ENCODE measurements around the gene PWWP2B.

PWWP2B gene

GRCh38 chr10:132392811-132393694 is 3.9 kb upstream of the PWWP2B start:
- peaks cover 37% of the 10 kb centered on the region for H3K4me1 Mint-ChIP-seq
- H3K27ac Mint-ChIP-seq = peak overlapping the region; percentile 74

DNA sequence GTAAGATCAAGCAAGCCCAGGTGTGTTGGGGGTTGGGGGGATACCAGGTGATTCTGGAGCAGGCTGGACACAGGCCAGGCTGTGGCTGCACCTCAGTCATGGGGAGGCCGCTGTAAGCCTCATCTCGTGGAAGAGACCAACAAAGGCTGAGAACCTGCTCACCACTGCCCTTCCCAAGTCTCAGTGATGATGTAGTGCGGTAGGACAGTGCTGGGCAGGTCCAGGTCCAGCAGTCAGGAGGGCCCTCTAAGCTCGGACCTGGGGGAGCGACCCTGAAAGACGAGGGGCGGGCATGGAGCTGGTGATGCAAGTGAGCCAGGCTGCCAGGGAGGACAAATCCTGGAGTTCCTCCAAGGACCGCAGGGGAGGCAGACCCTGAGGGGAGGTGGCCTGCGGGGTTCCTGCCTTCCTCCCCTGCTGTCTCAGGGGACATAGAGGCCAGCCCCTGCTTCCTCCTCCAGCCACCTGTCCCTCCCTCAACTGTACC is 3.3 kb upstream of the PWWP2B start:
- no peak for ATAC-seq
- H3K4me1 Mint-ChIP-seq = peaks cover 44% of the 10 kb centered on the region
- no peak overlapping the region for H3K4me3 Mint-ChIP-seq
- peak overlapping the region; percentile 74 for H3K27ac Mint-ChIP-seq
- H3K9me3 Mint-ChIP-seq = peaks cover 8% of the 10 kb centered on the region
- H3K36me3 Mint-ChIP-seq = no peaks in the 10 kb centered on the region
- no peaks in the 10 kb centered on the region for H3K27me3 Mint-ChIP-seq

More at GRCh38 chr10:132392811-132393694, 3.9 kb upstream of the PWWP2B start:
- no peaks in the 10 kb centered on the region for H3K36me3 Mint-ChIP-seq
- peaks cover 8% of the 10 kb centered on the region for H3K9me3 Mint-ChIP-seq
- H3K4me3 Mint-ChIP-seq = no peak overlapping the region
- no peak for ATAC-seq
- H3K27me3 Mint-ChIP-seq = no peaks in the 10 kb centered on the region

- Mint-ChIP-seq H3K4me3 (peak overlapping the region; percentile 30), H3K36me3 (no peaks in the 10 kb centered on the region), H3K9me3 (peaks cover 8% of the 10 kb centered on the region), H3K27ac (peak overlapping the region; percentile 74), H3K27me3 (no peaks in the 10 kb centered on the region), H3K4me1 (peaks cover 48% of the 10 kb centered on the region)
- no peak for ATAC-seq
Observed at GRCh38 chr10:132394201-132394811, 2.7 kb upstream of the PWWP2B start.

DNA sequence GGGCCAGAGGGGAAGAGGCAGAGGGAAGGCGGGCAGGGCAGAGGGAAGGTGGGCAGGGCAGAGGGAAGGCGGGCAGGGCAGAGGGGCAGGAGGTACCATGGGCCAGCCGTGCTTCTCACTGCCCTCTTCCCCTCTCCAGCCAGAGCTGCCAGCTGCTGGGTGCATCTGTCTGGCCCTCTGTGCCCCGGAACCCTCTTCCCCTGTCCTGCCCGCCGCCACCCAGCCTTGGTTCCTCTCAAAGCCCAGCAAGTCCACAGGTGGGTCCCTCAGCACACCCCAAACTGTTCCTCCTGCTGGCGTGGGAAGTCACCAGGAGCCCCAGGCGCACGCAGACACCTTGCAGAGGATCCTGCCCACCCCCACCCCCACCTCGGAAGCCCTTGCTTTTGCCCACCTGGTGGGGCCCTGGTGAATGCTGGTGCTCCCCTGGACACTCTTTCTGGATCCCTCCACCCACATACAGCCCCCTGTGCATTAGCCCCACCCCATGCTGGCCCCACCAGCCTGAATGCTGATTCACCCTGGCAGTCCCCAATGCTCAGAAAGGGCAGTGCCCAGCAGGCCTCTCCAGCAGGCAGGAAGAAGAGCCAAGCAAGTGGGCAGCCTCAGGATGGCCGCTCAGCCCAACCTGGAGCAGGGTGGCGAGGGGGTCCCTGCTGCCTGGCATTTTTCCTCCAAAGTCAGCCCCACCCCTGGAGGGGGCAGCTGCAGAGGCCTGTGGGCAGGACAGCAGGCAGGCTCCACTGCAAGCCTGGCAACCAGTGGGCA is 1.9 kb upstream of the PWWP2B start:
- Mint-ChIP-seq H3K4me1 (peaks cover 52% of the 10 kb centered on the region), H3K4me3 (peak overlapping the region; percentile 59), H3K27ac (peak overlapping the region; percentile 74), H3K9me3 (peaks cover 8% of the 10 kb centered on the region), H3K36me3 (no peaks in the 10 kb centered on the region), H3K27me3 (no peaks in the 10 kb centered on the region)
- ATAC-seq = no peak

DNA sequence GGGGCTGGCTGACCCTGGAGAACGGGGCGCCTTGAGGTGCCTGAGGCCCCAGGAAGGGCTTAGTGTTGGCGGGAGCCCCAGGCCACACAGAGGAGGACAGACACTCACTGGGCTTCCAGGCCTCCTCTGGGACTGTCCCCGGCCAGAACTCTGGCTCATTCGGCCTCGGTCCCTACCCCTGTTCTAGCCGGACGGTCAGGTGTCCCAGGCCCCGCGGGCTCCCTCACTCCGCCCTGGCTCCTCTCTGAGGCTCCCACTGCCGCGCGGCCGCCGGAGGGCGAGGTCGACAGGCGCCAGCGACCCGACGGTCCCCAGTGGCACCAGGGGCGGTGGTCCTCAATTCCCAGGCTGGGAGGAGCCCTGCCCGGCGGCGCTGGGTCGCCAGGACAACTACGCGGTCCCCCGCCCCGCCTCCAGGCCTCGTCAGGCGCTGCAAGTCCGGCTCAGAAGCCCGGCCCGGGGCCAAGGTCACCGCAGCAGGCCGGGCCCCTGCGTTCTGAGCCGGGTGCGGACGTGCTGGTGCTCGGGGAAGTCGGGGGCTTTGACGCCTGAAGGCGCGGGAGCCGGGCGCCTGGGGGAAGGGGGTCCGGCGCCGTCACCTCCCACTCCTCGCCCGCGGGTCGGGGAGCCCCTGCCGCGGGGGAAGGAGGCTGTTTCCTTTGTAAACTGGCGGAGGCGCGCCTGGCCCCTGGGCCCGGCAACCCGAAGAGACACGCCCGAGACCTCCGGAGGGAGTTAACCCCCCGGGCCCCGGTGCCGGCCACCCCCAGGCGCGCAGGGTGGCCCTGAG is 1.1 kb upstream of the PWWP2B start:
- H3K4me1 Mint-ChIP-seq = peaks cover 60% of the 10 kb centered on the region
- peaks cover 8% of the 10 kb centered on the region for H3K9me3 Mint-ChIP-seq
- H3K27ac Mint-ChIP-seq = peak overlapping the region; percentile 74
- H3K36me3 Mint-ChIP-seq = no peaks in the 10 kb centered on the region
- H3K4me3 Mint-ChIP-seq = peak overlapping the region; percentile 59
- peak; percentile 11 for ATAC-seq
- no peaks in the 10 kb centered on the region for H3K27me3 Mint-ChIP-seq

DNA sequence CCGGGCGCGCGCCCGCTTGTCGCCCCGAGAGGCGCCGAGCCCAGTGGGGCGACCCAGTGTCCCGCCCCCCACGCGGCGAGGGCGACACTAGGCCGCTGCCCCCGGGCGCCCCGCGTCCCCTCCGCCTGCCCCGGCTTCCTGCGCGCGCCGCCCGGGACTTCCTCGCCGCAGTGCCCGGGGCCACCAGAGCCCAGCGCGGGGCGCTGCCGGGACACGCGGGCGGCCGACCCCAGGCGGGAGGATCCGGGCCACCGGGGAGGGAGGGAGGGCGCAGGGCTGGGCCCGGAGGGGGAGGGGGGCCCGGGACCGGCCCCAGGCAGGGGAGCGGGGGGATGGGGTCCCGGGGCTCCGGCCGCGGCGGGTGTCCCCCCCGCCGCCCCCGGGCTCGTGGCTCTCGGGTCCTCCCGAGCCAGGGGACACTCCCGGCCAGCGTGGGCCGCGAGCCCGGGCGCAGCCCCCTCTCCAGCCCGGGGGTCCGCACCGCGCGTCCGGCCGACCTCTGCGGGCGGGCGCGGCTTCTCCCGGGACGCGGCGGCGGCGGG is 435 bp upstream of the PWWP2B start:
- Mint-ChIP-seq H3K4me3 (no peak overlapping the region), H3K4me1 (peaks cover 67% of the 10 kb centered on the region)
- ATAC-seq = peak; percentile 75

GRCh38 chr10:132397671-132398565 is 918 bp downstream of the PWWP2B start:
- peak; percentile 32 for ATAC-seq
- Mint-ChIP-seq H3K27me3 (no peaks in the 10 kb centered on the region), H3K9me3 (no peaks in the 10 kb centered on the region), H3K27ac (peak overlapping the region; percentile 83), H3K36me3 (no peaks in the 10 kb centered on the region), H3K4me3 (peak overlapping the region; percentile 91), H3K4me1 (peaks cover 77% of the 10 kb centered on the region)

More for the DNA sequence above, 435 bp upstream of the PWWP2B start:
- no peaks in the 10 kb centered on the region for H3K36me3 Mint-ChIP-seq
- no peak overlapping the region for H3K27ac Mint-ChIP-seq
- no peaks in the 10 kb centered on the region for H3K27me3 Mint-ChIP-seq
- peaks cover 8% of the 10 kb centered on the region for H3K9me3 Mint-ChIP-seq

DNA sequence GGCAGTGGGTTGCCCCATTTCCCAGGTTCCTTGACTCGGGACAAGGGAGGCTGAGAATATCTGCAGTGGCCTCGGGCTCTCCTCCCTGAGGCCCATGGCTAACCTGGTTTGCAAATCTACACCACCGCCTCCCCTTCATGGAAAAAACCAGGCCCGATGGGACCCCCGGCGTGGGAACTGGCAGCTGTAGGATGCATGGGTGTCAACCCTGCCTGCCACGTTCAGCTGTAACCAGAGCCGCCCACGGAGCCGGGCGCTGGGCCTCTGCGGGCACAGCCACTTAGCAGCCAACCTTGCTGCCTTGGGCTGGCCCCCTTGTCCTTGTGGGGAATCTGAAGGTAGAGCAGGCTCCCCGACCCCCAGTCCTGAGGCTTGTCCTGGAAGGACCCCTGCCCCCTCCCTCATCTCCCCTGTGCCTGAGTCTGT is 1.6 kb downstream of the PWWP2B start:
- Mint-ChIP-seq H3K36me3 (no peaks in the 10 kb centered on the region), H3K9me3 (no peaks in the 10 kb centered on the region), H3K27me3 (no peaks in the 10 kb centered on the region), H3K27ac (peak overlapping the region; percentile 83), H3K4me1 (peaks cover 78% of the 10 kb centered on the region), H3K4me3 (peak overlapping the region; percentile 91)
- ATAC-seq = no peak

- H3K9me3 Mint-ChIP-seq = no peaks in the 10 kb centered on the region
- H3K4me3 Mint-ChIP-seq = peak overlapping the region; percentile 59
- peaks cover 70% of the 10 kb centered on the region for H3K4me1 Mint-ChIP-seq
- peak overlapping the region; percentile 83 for H3K27ac Mint-ChIP-seq
- no peaks in the 10 kb centered on the region for H3K27me3 Mint-ChIP-seq
- H3K36me3 Mint-ChIP-seq = no peaks in the 10 kb centered on the region
- ATAC-seq = no peak
Observed at GRCh38 chr10:132399117-132400035, 2.4 kb downstream of the PWWP2B start.

DNA sequence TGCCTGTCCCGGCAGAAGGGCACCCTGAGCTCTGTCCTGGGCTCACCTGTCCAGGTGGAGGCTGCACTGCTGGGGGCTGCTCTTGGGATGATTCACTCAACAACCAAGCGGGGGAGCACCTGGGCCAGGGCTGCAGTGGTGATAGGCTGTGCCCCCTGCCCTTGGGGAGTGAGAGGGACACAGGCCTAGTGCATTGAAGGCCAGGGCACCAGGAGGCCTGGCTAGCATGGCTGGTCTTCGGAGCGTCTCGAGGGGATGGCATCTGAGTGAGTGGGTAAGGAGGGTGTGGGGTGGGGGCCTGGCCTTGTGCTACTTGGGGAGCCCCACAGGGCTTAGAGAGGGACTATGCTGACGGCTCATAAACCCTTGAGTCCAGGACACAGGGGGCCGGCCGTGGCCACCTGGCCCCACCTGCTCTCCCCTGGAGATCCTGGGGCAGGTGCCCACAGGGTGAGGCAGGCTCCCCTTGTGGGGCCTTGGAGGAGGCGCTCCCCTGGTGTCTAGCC is 3.1 kb downstream of the PWWP2B start:
- Mint-ChIP-seq H3K36me3 (peaks cover 1% of the 10 kb centered on the region), H3K4me1 (peaks cover 63% of the 10 kb centered on the region)

DNA sequence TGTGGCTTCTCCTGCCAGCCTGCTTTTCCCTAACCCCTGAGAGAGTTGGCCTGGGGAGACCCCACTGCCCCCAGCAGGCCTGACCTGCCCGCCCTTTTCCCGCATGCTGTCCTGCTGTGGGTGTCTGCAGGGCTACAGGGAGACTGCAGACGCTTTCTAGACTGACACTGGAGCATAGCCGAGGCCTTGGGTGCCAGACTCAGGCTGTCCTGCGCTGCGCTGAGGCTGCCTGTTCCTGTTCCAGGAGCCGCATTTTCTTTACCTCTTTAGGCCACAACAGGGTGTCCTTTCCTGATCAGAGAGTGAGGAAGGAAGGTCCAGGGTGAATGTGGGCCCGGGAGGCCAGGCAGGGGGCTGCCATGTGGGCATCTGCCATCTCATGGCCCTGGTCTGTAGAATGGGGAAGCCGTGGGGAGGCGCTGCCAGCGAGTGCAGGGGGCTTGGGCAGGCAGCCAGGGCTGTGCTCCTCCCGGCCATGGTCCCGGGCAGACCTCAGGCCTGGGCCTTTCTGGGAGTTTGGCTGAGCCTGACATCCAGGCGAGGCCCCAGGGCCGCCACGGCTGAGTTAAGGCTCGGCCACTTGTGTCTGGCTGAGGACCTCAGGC is 3.6 kb downstream of the PWWP2B start:
- H3K27ac Mint-ChIP-seq = peak overlapping the region; percentile 83
- H3K9me3 Mint-ChIP-seq = no peaks in the 10 kb centered on the region

More for the DNA sequence above, 3.1 kb downstream of the PWWP2B start:
- Mint-ChIP-seq H3K9me3 (no peaks in the 10 kb centered on the region), H3K27ac (peak overlapping the region; percentile 83), H3K4me3 (no peak overlapping the region), H3K27me3 (no peaks in the 10 kb centered on the region)
- no peak for ATAC-seq

GRCh38 chr10:132401401-132402118 is 4.6 kb downstream of the PWWP2B start:
- no peaks in the 10 kb centered on the region for H3K9me3 Mint-ChIP-seq
- H3K36me3 Mint-ChIP-seq = peaks cover 14% of the 10 kb centered on the region
- H3K4me3 Mint-ChIP-seq = no peak overlapping the region
- H3K27me3 Mint-ChIP-seq = no peaks in the 10 kb centered on the region
- H3K27ac Mint-ChIP-seq = peak overlapping the region; percentile 83
- H3K4me1 Mint-ChIP-seq = peaks cover 61% of the 10 kb centered on the region
- no peak for ATAC-seq

More for the DNA sequence above, 3.6 kb downstream of the PWWP2B start:
- Mint-ChIP-seq H3K36me3 (peaks cover 7% of the 10 kb centered on the region), H3K4me3 (no peak overlapping the region), H3K27me3 (no peaks in the 10 kb centered on the region), H3K4me1 (peaks cover 58% of the 10 kb centered on the region)
- ATAC-seq = no peak
